Muscle layer of colon (tissue), 2 donors: ENCODE results near the gene NOS3.
"Not testable (repeated sequence)": the region's sequence is repeated elsewhere in the genome, so short reads cannot be mapped to it uniquely, and the experiment has no call there.

Source experiments
- H3K27ac ChIP-seq: one replicate; pipeline ENCODE4 v1.7.0; 2013; ENCODE audit warnings: low read depth, mild to moderate bottlenecking, low read length, moderate library complexity
- H3K27me3 ChIP-seq, 2 donors: one replicate each; pipeline ENCODE4 v1.7.0; 2013; ENCODE audit warnings: low read length in 2 of 2, mild to moderate bottlenecking in 2 of 2; ENCODE audit not compliant: insufficient read depth in 2 of 2, control insufficient read depth in 1 of 2
- H3K36me3 ChIP-seq: one replicate; pipeline ENCODE4 v1.7.0; 2013; ENCODE audit warnings: mild to moderate bottlenecking, low read length; ENCODE audit not compliant: insufficient read depth
- H3K4me1 ChIP-seq: one replicate; pipeline ENCODE4 v1.7.0; 2013; ENCODE audit warnings: mild to moderate bottlenecking, low read length; ENCODE audit not compliant: insufficient read depth
- H3K4me3 ChIP-seq, 2 donors: one replicate each; pipeline ENCODE4 v1.7.0; 2013; ENCODE audit warnings: low read length in 2 of 2, low read depth in 1 of 2, mild to moderate bottlenecking in 1 of 2, moderate library complexity in 1 of 2
- H3K9ac ChIP-seq: one replicate; pipeline ENCODE4 v1.7.0; 2013; ENCODE audit warnings: low read length
- H3K9me3 ChIP-seq: one replicate; pipeline ENCODE4 v1.7.0; 2013; ENCODE audit warnings: mild to moderate bottlenecking, low read length
- donor health status: abdominal sarcoma.
- donor health status: Adenocarcinoma of cecum.

The NOS3 gene

DNA sequence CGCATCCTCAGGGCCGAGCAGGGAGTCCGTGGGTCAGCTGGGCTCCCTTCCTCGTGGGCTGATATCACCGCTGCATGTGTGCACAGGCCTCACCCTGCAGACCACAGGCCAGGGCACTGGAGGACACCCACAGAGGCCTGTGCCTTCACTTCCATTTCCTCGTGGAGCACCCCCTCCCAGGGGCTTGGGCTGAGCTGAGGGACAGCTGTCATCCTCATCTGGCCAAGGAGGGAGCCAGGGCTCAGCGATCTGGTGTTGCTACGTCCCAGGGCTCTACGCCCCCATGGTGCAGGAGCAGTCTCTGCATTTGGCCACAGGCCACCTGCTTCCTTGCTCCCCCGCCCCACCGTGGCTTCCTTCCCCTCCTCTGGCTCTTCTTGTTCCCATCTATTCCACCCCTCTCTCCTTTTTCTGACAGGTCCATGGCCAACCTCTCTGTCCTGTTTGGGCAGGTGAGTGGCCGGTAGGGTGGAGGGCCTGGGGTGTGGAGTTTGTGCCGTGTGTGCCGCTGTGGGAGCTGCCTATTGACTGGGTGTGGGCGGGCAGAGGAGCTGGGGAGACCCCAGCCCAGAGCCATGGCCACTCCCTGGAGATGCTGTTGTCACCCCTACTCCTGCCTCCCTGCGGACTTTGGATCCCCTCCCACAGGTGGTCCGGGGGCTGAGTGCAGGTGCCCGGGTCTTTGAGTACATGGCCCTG, 49.2 kb downstream of the NOS3 start:
- Histone ChIP-seq H3K27me3 (no peaks in the 10 kb centered on the region), H3K9ac (no peak overlapping the region), H3K36me3 (peaks cover 41% of the 10 kb centered on the region)

DNA sequence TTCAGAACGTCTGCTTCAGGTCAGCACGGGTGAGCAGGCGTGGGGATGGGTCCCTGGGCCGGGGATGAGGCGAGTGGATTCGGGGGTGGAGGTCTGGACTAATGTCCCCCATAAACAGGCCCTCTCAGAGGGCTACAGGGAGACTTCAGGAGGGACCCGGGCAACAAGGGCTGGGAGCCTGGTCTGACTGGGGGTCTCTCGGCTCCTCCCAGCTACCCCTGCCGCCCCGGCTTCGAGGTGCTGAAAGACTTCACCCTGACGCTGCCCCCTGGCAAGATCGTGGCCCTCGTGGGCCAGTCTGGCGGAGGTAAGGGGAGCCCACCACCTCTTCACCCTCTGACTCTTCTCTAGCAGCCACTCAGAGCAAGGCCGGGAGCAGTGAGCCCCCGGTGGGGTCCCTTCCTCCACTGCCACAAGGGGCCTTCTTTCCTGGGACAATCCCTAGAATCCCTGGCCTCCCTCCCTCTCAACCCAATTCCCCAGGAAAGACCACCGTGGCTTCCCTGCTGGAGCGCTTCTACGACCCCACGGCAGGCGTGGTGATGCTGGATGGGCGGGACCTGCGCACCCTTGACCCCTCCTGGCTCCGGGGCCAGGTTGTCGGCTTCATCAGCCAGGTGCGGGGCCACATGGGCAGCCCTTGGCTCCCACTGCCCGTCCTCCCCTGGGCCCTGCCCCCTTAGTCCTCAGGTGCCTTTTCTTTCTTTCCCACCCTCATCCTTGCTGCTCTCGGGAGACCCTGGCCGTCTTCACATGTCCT, 50.0 kb downstream of the NOS3 start:
- Histone ChIP-seq H3K27ac (no peak overlapping the region), H3K27me3 (no peaks in the 10 kb centered on the region), H3K36me3 (peaks cover 41% of the 10 kb centered on the region), H3K4me3 (no peak overlapping the region), H3K9me3 (no peaks in the 10 kb centered on the region), H3K4me1 (peaks cover 6% of the 10 kb centered on the region), H3K9ac (no peak overlapping the region)

More for the DNA sequence above, 49.2 kb downstream of the NOS3 start:
- Histone ChIP-seq H3K4me1 (peaks cover 6% of the 10 kb centered on the region), H3K27ac (no peak overlapping the region), H3K9me3 (no peaks in the 10 kb centered on the region), H3K4me3 (no peak overlapping the region)

DNA sequence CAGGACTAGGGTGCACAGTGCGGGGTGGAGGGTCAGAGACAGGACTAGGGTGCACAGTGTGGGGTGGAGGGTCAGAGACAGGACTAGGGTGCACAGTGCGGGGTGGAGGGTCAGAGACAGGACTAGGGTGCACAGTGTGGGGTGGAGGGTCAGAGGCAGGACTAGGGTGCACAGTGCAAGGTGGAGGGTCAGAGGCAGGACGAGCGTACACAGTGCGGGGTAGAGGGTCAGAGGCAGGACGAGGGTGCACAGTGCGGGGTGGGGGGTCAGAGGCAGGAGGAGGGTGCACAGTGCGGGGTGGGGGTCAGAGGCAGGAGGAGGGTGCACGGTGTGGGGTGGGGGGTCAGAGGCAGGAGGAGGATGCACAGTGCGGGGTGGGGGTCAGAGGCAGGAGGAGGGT, 52.6 kb downstream of the NOS3 start:
- H3K36me3 ChIP-seq = peaks cover 26% of the 10 kb centered on the region
- H3K9me3 ChIP-seq, H3K27me3 ChIP-seq, H3K27ac ChIP-seq, H3K4me3 ChIP-seq, H3K9ac ChIP-seq: not testable (repeated sequence)
- peaks cover 16% of the 10 kb centered on the region for H3K4me1 ChIP-seq

DNA sequence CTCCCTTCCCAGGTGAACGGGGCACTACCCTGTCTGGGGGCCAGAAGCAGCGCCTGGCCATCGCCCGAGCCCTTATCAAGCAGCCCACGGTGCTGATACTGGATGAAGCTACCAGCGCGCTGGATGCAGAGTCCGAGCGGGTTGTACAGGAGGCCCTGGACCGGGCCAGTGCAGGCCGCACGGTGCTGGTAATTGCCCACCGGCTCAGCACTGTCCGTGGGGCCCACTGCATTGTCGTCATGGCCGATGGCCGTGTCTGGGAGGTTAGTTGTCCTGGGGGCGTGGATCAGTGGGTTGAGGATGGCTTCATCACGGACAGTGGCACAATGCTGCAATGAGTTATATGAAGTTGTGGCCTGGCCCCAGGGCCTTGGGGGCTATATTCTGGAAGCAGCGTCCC, 53.1 kb downstream of the NOS3 start:
- no peaks in the 10 kb centered on the region for H3K27me3 ChIP-seq
- H3K36me3 ChIP-seq = peaks cover 26% of the 10 kb centered on the region
- H3K9me3 ChIP-seq = no peaks in the 10 kb centered on the region
- no peak overlapping the region for H3K4me3 ChIP-seq
- H3K4me1 ChIP-seq = peaks cover 11% of the 10 kb centered on the region
- H3K9ac ChIP-seq = no peak overlapping the region
- no peak overlapping the region for H3K27ac ChIP-seq

DNA sequence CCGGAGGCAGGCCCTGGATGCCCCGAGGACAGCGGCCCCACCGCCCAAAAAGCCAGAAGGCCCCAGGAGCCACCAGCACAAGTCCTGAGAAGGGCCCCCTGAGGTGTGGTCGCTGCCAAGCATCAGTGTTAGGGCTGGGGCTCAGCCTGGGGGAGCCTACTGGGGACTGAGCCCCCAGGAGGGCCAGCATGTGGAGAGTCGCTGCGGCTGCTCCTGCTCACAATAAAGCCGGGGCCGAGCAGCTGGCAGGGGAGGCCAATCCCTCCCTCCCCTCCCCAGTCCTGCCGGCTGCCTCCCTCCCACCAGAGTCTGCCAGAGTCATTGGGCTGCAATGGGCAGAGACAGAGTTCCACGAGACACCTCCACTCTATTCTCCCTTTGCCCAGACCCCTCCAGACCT, 54.4 kb downstream of the NOS3 start:
- Histone ChIP-seq H3K27me3 (peaks cover 0 to 4% of the 10 kb centered on the region in 2 donors), H3K27ac (no peak overlapping the region), H3K4me1 (peaks cover 10% of the 10 kb centered on the region), H3K9me3 (no peaks in the 10 kb centered on the region), H3K4me3 (no peak overlapping the region), H3K36me3 (peaks cover 26% of the 10 kb centered on the region), H3K9ac (no peak overlapping the region)

DNA sequence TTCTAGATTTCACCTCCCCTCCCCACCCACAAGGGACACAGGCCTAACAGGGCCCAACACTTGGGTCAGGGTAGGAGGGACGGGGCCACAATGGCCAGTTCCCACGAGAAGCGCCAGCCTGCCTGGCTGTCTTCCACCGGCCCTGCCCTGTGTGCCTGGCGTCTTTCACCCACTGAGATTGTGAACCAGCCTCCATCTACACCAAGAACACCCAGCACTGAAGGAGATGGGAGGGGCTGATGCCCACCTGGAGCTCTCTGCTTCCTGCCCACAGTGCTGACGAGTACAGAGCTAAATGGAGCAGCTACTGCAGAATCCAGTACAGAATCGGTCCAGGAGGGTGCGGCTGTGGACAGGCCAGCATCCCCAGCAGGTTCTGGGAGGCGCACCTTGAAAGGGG, 55.1 kb downstream of the NOS3 start:
- peaks cover 26% of the 10 kb centered on the region for H3K36me3 ChIP-seq
- no peak overlapping the region for H3K9ac ChIP-seq
- no peak overlapping the region for H3K4me3 ChIP-seq
- H3K27me3 ChIP-seq = peaks cover 0 to 6% of the 10 kb centered on the region in 2 donors
- H3K9me3 ChIP-seq = no peaks in the 10 kb centered on the region
- H3K27ac ChIP-seq = no peak overlapping the region
- peaks cover 10% of the 10 kb centered on the region for H3K4me1 ChIP-seq

DNA sequence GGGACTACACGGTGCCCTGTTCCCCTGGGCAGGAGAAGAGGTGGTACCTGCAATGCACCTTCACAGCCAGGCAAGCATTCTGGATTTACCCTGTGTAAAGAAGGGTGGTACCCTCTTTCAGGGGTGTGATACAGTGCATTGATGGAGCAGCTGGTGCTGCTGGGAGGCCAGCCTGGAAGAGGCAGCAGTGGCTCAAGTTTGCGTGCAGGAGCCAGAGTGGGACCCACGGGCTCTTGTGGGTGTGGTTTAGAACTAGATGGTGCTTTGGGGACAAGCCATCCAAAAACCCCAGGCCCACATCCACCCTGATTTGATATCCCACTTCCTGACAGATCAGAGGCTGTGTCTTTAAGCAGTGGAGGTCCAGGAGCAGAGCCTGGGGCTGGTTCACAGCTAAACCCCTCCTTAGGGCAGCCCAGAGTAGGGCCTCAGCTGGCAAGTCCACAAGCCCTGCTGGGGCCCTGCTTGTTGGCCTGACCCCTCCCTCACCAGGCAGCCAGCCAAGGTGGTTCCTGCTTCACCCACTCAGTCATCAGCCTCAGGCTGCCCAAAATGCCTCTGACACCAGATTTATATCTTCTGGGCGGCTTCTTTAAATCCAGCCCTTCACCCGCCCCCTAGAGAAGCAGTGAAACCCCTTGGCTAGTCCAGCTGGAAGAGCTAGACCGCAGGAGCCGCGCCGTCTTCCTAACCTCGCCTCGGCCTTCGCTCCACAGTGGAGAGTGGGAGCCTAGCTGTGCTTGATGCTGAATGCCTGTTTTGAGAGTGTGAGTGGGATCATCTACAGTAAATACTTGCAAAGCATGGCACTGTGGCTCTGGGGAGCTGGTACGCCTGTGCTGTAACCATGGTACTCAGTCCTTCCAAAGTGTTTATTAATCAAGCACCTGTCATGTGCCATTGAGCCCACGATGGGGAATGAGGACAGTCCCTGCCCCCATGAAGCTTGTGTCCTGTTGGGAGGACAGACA, 56.1 kb downstream of the NOS3 start:
- Histone ChIP-seq H3K36me3 (peaks cover 22% of the 10 kb centered on the region), H3K9ac (no peak overlapping the region), H3K9me3 (no peaks in the 10 kb centered on the region), H3K4me3 (no peak overlapping the region), H3K4me1 (peaks cover 10% of the 10 kb centered on the region), H3K27me3 (peaks cover 0 to 6% of the 10 kb centered on the region in 2 donors), H3K27ac (no peak overlapping the region)

DNA sequence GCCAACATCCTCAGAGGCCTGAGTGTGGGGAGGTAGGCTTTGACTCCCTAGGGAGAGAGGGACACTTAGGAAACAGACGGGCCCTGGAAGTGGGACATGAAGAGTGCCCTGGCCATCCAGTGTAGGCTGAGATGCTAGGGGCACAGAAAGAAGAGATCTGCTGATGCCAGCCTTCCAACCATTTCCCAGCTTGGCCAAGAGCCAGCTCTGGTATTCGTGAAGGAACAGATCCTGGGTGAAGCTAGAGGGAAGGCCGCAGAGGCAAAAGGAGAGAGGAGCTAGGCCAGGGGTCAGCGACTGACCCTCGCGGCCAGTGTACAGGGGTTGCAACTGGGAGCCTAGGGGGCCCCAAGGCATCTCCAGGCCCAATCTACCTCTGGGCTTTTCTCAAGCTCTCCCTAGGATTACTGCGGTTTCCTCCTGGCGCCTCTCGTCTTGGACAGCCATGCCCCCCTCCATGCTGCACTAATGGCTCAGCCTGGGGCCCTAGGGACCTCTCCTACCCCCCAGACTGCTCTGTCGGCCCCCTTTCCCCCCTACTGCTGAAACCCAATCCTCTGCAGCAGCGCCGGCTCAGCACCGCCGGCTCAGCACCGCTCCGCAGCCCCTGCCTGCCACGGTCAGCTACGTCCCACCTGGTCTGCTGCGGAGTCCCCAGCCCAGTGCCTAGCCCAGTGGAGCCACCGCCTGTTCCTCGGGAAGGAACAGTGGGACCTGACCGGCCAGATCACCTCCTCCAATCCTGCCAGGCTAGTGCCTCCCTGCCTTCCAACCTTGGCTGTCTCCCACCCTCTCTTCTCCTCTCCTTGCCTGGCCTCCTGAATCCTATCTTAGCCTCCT, 57.4 kb downstream of the NOS3 start, which contains the start of gene ASIC3:
ASIC3 (plus strand) TSS at position 556 of the 840 bp plus-strand sequence. CDS start 355 bp downstream, outside the sequence.
- Histone ChIP-seq H3K36me3 (peaks cover 10% of the 10 kb centered on the region), H3K27ac (no peak within 1 kb of the TSS), H3K27me3 (peaks cover 0 to 6% of the 10 kb centered on the region in 2 donors), H3K4me3 (no peak within 1 kb of the TSS), H3K9ac (no peak within 1 kb of the TSS), H3K4me1 (peaks cover 10% of the 10 kb centered on the region), H3K9me3 (no peaks in the 10 kb centered on the region)

DNA sequence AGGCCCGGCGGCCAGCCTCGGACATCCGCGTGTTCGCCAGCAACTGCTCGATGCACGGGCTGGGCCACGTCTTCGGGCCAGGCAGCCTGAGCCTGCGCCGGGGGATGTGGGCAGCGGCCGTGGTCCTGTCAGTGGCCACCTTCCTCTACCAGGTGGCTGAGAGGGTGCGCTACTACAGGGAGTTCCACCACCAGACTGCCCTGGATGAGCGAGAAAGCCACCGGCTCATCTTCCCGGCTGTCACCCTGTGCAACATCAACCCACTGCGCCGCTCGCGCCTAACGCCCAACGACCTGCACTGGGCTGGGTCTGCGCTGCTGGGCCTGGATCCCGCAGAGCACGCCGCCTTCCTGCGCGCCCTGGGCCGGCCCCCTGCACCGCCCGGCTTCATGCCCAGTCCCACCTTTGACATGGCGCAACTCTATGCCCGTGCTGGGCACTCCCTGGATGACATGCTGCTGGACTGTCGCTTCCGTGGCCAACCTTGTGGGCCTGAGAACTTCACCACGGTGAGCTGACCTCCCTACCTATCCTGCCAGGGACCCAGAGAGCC, 58.2 kb downstream of the NOS3 start:
- Histone ChIP-seq H3K36me3 (peaks cover 9% of the 10 kb centered on the region), H3K9me3 (no peaks in the 10 kb centered on the region)

DNA sequence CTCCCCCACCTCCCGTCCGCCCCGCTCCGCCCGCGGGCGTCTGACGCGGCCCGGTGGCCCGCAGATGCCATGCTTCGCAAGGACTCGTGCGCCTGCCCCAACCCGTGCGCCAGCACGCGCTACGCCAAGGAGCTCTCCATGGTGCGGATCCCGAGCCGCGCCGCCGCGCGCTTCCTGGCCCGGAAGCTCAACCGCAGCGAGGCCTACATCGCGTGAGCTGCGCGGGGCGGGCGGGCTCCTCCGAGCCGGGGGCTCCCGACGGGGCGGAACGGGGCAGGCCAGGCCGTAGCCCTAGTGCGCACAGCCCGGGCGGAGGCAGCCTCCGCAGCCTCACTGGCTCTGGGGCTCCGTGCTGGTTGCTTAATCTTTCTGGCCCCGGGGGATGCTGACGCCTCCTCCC, 60.3 kb downstream of the NOS3 start:
- no peaks in the 10 kb centered on the region for H3K9me3 ChIP-seq
- H3K27ac ChIP-seq = no peak overlapping the region
- H3K27me3 ChIP-seq = peaks cover 0 to 6% of the 10 kb centered on the region in 2 donors
- no peak overlapping the region for H3K4me3 ChIP-seq
- no peak overlapping the region for H3K9ac ChIP-seq
- H3K36me3 ChIP-seq = no peaks in the 10 kb centered on the region
- peaks cover 10% of the 10 kb centered on the region for H3K4me1 ChIP-seq

More for the DNA sequence above, 58.2 kb downstream of the NOS3 start:
- H3K9ac ChIP-seq = no peak overlapping the region
- peaks cover 10% of the 10 kb centered on the region for H3K4me1 ChIP-seq
- H3K27me3 ChIP-seq = peaks cover 0 to 6% of the 10 kb centered on the region in 2 donors
- no peak overlapping the region for H3K27ac ChIP-seq
- H3K4me3 ChIP-seq = no peak overlapping the region
